ENCODE results near the gene ERCC6.

Gene ERCC6

DNA sequence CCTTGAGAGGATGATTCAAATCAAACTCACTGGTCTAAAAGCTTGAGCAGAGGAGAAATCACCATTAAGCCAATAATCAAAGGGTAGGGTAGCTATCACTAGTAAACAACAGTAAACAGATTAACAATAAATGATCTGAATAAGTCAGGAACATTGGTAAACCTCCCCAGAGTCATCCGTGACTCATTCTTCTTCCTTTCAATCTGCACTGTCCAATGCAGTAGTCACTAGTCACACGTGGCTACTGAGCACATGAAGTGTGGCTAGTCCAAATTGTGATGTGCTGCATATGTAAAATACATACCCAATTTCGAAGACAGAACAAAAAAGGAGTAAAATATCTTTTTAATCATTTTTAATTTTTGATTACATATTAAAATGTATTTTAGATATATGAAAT, 64.0 kb downstream of the ERCC6 start:
- DNase-seq: no peak
- Histone ChIP-seq H3K4me1 (ENCODE audit: control insufficient read depth, insufficient read depth, low read length, poor library complexity, severe bottlenecking) (no peaks in the 10 kb centered on the region), H3K36me3 (ENCODE audit: control insufficient read depth, insufficient read depth, low read length) (peaks cover 61% of the 10 kb centered on the region), H3K27ac (ENCODE audit: insufficient read depth, low read length, poor library complexity, severe bottlenecking) (no peak overlapping the region), H3K4me3 (ENCODE audit: insufficient read depth, low read depth, low read length, poor library complexity, severe bottlenecking) (no peak overlapping the region), H3K27me3 (replicated peaks; ENCODE audit: control insufficient read depth, insufficient read depth, low read length, poor library complexity, severe bottlenecking) (no peaks in the 10 kb centered on the region), H3K9me3 (ENCODE audit: control insufficient read depth, low read length) (no peaks in the 10 kb centered on the region)

DNA sequence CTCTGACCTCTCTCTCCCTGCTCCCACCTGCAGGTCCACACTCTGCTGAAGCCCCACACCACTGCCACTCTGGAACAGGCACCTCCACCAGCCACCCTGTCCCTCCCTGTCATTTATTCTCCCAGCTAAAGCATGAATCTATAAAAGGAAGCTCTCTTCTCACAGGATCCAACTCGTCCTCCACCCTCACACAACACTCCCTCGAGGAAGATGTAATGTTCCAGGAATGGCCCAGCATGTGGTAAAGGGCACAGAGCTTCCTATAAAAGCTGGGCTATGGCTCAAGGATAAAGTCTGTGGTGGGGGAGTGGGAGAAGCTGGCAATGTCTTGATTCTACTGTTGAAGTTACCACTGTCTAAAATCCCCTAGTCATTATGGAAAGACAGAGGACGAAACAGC, 67.4 kb downstream of the ERCC6 start:
- Histone ChIP-seq H3K4me3 (ENCODE audit: insufficient read depth, low read depth, low read length, poor library complexity, severe bottlenecking) (no peak overlapping the region), H3K27me3 (replicated peaks; ENCODE audit: control insufficient read depth, insufficient read depth, low read length, poor library complexity, severe bottlenecking) (no peaks in the 10 kb centered on the region), H3K36me3 (ENCODE audit: control insufficient read depth, insufficient read depth, low read length) (peaks cover 67% of the 10 kb centered on the region), H3K9me3 (ENCODE audit: control insufficient read depth, low read length) (no peaks in the 10 kb centered on the region), H3K27ac (ENCODE audit: insufficient read depth, low read length, poor library complexity, severe bottlenecking) (no peak overlapping the region), H3K4me1 (ENCODE audit: control insufficient read depth, insufficient read depth, low read length, poor library complexity, severe bottlenecking) (no peaks in the 10 kb centered on the region)
- no peak for DNase-seq

DNA sequence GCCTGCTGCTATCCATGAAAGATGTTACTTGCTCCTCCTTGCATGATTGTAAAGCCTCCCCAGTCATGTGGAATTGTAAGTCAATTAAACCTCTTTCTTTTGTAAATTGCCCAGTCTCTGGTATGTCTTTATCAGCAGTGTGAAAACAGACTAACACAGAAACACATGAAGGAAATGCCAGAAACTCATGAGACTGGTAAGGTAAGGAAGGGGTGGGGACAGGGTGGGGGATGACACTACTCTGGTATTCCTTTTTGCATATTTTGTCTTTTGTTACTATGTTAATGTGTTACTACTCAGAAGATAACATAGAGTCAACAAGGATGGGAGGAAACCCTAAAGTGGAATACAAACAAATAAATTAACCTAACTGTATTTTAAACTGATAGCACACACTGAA, 73.2 kb downstream of the ERCC6 start:
- no peaks in the 10 kb centered on the region for H3K9me3 ChIP-seq (ENCODE audit: control insufficient read depth, low read length)
- no peaks in the 10 kb centered on the region for H3K27me3 ChIP-seq (replicated peaks; ENCODE audit: control insufficient read depth, insufficient read depth, low read length, poor library complexity, severe bottlenecking)
- no peak overlapping the region for H3K27ac ChIP-seq (ENCODE audit: insufficient read depth, low read length, poor library complexity, severe bottlenecking)
- H3K4me3 ChIP-seq (ENCODE audit: insufficient read depth, low read depth, low read length, poor library complexity, severe bottlenecking): no peak overlapping the region
- H3K36me3 ChIP-seq (ENCODE audit: control insufficient read depth, insufficient read depth, low read length): peaks cover 29% of the 10 kb centered on the region
- no peak for DNase-seq
- no peaks in the 10 kb centered on the region for H3K4me1 ChIP-seq (ENCODE audit: control insufficient read depth, insufficient read depth, low read length, poor library complexity, severe bottlenecking)
